GM10266 (cell line): ENCODE data around the gene PTPRM.

Experiments used
- DNase-seq: peaks from one replicate; pipeline ENCODE4 v3.0.0; 2012; ENCODE audit errors: extremely low spot score
- CTCF ChIP-seq: IDR thresholded peaks from 2 replicates; pipeline ENCODE4 v1.5.1; 2012; ENCODE audit warnings: mild to moderate bottlenecking, low read depth; ENCODE audit not compliant: control insufficient read depth, insufficient read depth; ENCODE audit errors: missing control alignments

PTPRM gene

GRCh38 chr18:8283891-8284585 lies 716.9 kb downstream of the PTPRM start:
- DNase-seq: no peak
- TF ChIP-seq CTCF: no peak

- DNase-seq: no peak
- TF ChIP-seq CTCF: no peak
Observed at GRCh38 chr18:8286303-8286702, 719.2 kb downstream of the PTPRM start.

GRCh38 chr18:8287196-8287885 lies 720.2 kb downstream of the PTPRM start:
- no peak for DNase-seq
- TF ChIP-seq CTCF: no peak

- DNase-seq: no peak
- no peak for TF ChIP-seq CTCF
Observed at GRCh38 chr18:8288472-8289195, 721.5 kb downstream of the PTPRM start.

GRCh38 chr18:8290435-8290834 lies 723.3 kb downstream of the PTPRM start:
- TF ChIP-seq CTCF: no peak
- no peak for DNase-seq

- no peak for TF ChIP-seq CTCF
- no peak for DNase-seq
Observed at GRCh38 chr18:8290913-8291312, 723.8 kb downstream of the PTPRM start.

- TF ChIP-seq CTCF: no peak
- DNase-seq: no peak
Observed at GRCh38 chr18:8293184-8293583, 726.1 kb downstream of the PTPRM start.
